Endothelial cell (in vitro differentiated cells): ENCODE measurements around the gene TBC1D22B. TPM values are rescaled to one million over a fixed set of nuclear protein-coding genes. Genes with fewer than 3 reads are reported as not detected.

ENCODE experiments used
- DNase-seq: peaks from one replicate; pipeline ENCODE4 v3.0.0; 2021; ENCODE audit warnings: low spot score
- H3K27ac Mint-ChIP-seq: one replicate; pipeline ENCODE4 v1.8.0; 2021; ENCODE audit warnings: mixed read lengths, inconsistent platforms; ENCODE audit not compliant: unreplicated experiment
- H3K27me3 Mint-ChIP-seq: one replicate; pipeline ENCODE4 v1.8.0; 2021; ENCODE audit warnings: mild to moderate bottlenecking, moderate library complexity, mixed read lengths, inconsistent platforms; ENCODE audit not compliant: unreplicated experiment
- H3K36me3 Mint-ChIP-seq: one replicate; pipeline ENCODE4 v1.8.0; 2021; ENCODE audit warnings: mild to moderate bottlenecking, low read depth, mixed read lengths, inconsistent platforms; ENCODE audit not compliant: unreplicated experiment
- H3K4me1 Mint-ChIP-seq: one replicate; pipeline ENCODE4 v1.8.0; 2021; ENCODE audit warnings: mild to moderate bottlenecking, mixed read lengths, inconsistent platforms; ENCODE audit not compliant: unreplicated experiment
- H3K4me3 Mint-ChIP-seq: one replicate; pipeline ENCODE4 v1.8.0; 2021; ENCODE audit warnings: mild to moderate bottlenecking, mixed read lengths, inconsistent platforms; ENCODE audit not compliant: unreplicated experiment
- H3K9me3 Mint-ChIP-seq: one replicate; pipeline ENCODE4 v1.8.0; 2021; ENCODE audit warnings: mixed read lengths, inconsistent platforms; ENCODE audit not compliant: unreplicated experiment
- CTCF ChIP-seq: fragments of 200-600 bp; sonication (generic); IDR thresholded peaks from one replicate; pipeline ENCODE4 v1.5.0; 2021; ENCODE audit warnings: antibody characterized with exemption; ENCODE audit not compliant: unreplicated experiment
- total RNA-seq: library from RNA; stranded (reverse); fragmentation: NEBNext Ultra II Directional; extraction: Animal tissue kit (Norgen Biotek cat#: 25700); gene quantifications from one replicate; pipeline ENCODE4 v1.2.1, GENCODE V29; 2021; ENCODE audit not compliant: unreplicated experiment

Gene TBC1D22B
- total RNA-seq, 1 donor from 2014 or later, result 11.8 TPM

GRCh38 chr6:37282371-37282770, 24.8 kb downstream of the TBC1D22B start:
- no peak for DNase-seq
- Mint-ChIP-seq H3K9me3 (no peaks in the 10 kb centered on the region), H3K36me3 (peaks cover 42% of the 10 kb centered on the region), H3K27me3 (peaks cover 2% of the 10 kb centered on the region), H3K4me3 (no peak overlapping the region), H3K4me1 (peaks cover 6% of the 10 kb centered on the region), H3K27ac (no peak overlapping the region)
- TF ChIP-seq CTCF, result no peak

- Mint-ChIP-seq H3K4me3 (no peak overlapping the region), H3K4me1 (peaks cover 6% of the 10 kb centered on the region), H3K27ac (no peak overlapping the region), H3K27me3 (peaks cover 2% of the 10 kb centered on the region), H3K9me3 (no peaks in the 10 kb centered on the region), H3K36me3 (peaks cover 47% of the 10 kb centered on the region)
- TF ChIP-seq CTCF, result no peak
- DNase-seq, result no peak
These were observed 25.7 kb downstream of the TBC1D22B start for GRCh38 chr6:37283268-37283667.

GRCh38 chr6:37283671-37284151, 26.1 kb downstream of the TBC1D22B start:
- no peak for DNase-seq
- peaks cover 6% of the 10 kb centered on the region for H3K4me1 Mint-ChIP-seq
- no peak overlapping the region for H3K27ac Mint-ChIP-seq
- no peak for TF ChIP-seq CTCF
- H3K4me3 Mint-ChIP-seq, result no peak overlapping the region
- peaks cover 47% of the 10 kb centered on the region for H3K36me3 Mint-ChIP-seq
- H3K9me3 Mint-ChIP-seq, result no peaks in the 10 kb centered on the region
- peaks cover 2% of the 10 kb centered on the region for H3K27me3 Mint-ChIP-seq

GRCh38 chr6:37284781-37285180, 27.2 kb downstream of the TBC1D22B start:
- no peak overlapping the region for H3K4me3 Mint-ChIP-seq
- H3K27ac Mint-ChIP-seq, result no peak overlapping the region
- no peaks in the 10 kb centered on the region for H3K9me3 Mint-ChIP-seq
- H3K36me3 Mint-ChIP-seq, result peaks cover 45% of the 10 kb centered on the region
- peaks cover 7% of the 10 kb centered on the region for H3K4me1 Mint-ChIP-seq
- no peak for TF ChIP-seq CTCF
- peaks cover 2% of the 10 kb centered on the region for H3K27me3 Mint-ChIP-seq
- DNase-seq, result no peak

GRCh38 chr6:37285861-37286311, 28.3 kb downstream of the TBC1D22B start:
- Mint-ChIP-seq H3K9me3 (no peaks in the 10 kb centered on the region), H3K27me3 (peaks cover 4% of the 10 kb centered on the region), H3K4me3 (no peak overlapping the region), H3K4me1 (peaks cover 13% of the 10 kb centered on the region), H3K36me3 (peaks cover 37% of the 10 kb centered on the region), H3K27ac (no peak overlapping the region)
- TF ChIP-seq CTCF, result no peak
- no peak for DNase-seq
